DND-41 (cell line): Measurements from ENCODE around the gene KDELR1.

Experiments used
- CTCF ChIP-seq: IDR thresholded peaks from 2 replicates; pipeline ENCODE4 v1.5.1; 2012; ENCODE audit warnings: borderline replicate concordance, low read length, moderate library complexity, mild to moderate bottlenecking; ENCODE audit not compliant: poor library complexity, severe bottlenecking; ENCODE audit errors: extremely low read depth
- EZH2 ChIP-seq: IDR thresholded peaks from 3 replicates; pipeline ENCODE4 v1.6.1; 2012; ENCODE audit warnings: borderline replicate concordance, low read depth, mild to moderate bottlenecking, moderate library complexity, low read length, inconsistent platforms; ENCODE audit not compliant: severe bottlenecking

GRCh38 chr19:48340995-48341394 is 50.4 kb downstream of the KDELR1 start:
- TF ChIP-seq CTCF (no peak), EZH2 (no peak)
